Psoas muscle (tissue), 8 donors: ENCODE results near the gene BICC1. TPM values are rescaled to one million over a fixed set of nuclear protein-coding genes. Genes with fewer than 3 reads are reported as not detected.

Source experiments
- ATAC-seq, 4 donors: fragments of 200-7000 bp; cut with Tn5 transposase; one replicate each; pipeline ENCODE4 v1.9.1; 2020; ENCODE audit warnings: moderate library complexity in 3 of 4, mild to moderate bottlenecking in 2 of 4
- DNase-seq, 2 donors: peaks; one replicate each; pipeline ENCODE4 v3.0.0-alpha.2; 2020
- H3K27ac ChIP-seq: fragments of 200-600 bp; one replicate; pipeline ENCODE4 v1.8.0; 2022
- H3K27me3 ChIP-seq, 3 donors: fragments of 200-600 bp in 1 of 3; one replicate each; pipeline versions ENCODE4 v1.6.1 to v1.8.0; 2013 to 2022; ENCODE audit warnings: low read length in 2 of 3, mild to moderate bottlenecking in 2 of 3, moderate library complexity in 1 of 3; ENCODE audit not compliant: insufficient read depth in 3 of 3
- H3K36me3 ChIP-seq, 2 donors: fragments of 200-600 bp in 1 of 2; one replicate each; pipeline versions ENCODE4 v1.6.1 to v1.8.0; 2013 to 2022; ENCODE audit warnings: low read depth in 1 of 2, mild to moderate bottlenecking in 1 of 2, moderate library complexity in 1 of 2; ENCODE audit not compliant: insufficient read depth in 1 of 2
- H3K4me1 ChIP-seq: fragments of 200-600 bp; one replicate; pipeline ENCODE4 v1.8.0; 2022
- H3K4me3 ChIP-seq: fragments of 200-600 bp; one replicate; pipeline ENCODE4 v1.8.0; 2022; ENCODE audit warnings: mild to moderate bottlenecking
- H3K9me3 ChIP-seq: fragments of 200-600 bp; one replicate; pipeline ENCODE4 v1.8.0; 2022
- WGBS, 3 donors: extraction: QIAGEN DNeasy Blood & Tissue Kit; methylation state at CpG; one replicate each; pipeline versions ENCODE4 v1.1.6 to v1.1.7; 2013; 5-methylcytosine and 5-hydroxymethylcytosine counted together
- intact Hi-C, 2 donors: fragments of 100-400 bp; cut with DNase I; formaldehyde crosslinking; loops; one replicate each; pipeline versions ENCODE4 v1.11.0 to v1.14.2; 2022
- polyA plus RNA-seq, 3 donors: library from polyadenylated mRNA; stranded (reverse); fragments of 200-250 nt; gene quantifications; one replicate each; pipeline ENCODE4 v1.2.3, GENCODE V29; 2013
- total RNA-seq, 4 donors: library from RNA; stranded (reverse); fragmentation: NEBNext Ultra II Directional in 2 of 4; extraction: Animal tissue kit (Norgen Biotek cat#: 25700) in 2 of 4; gene quantifications; one replicate each; pipeline versions ENCODE4 v1.2.1 to v1.2.4, GENCODE V29; 2021 to 2023
- TF ChIP-seq, protein P1 (sequence below): fragments of 200-600 bp; IDR thresholded peaks from one replicate; pipeline ENCODE4 v1.8.0; 2022; ENCODE audit warnings: antibody characterized with exemption
- donor health status: healthy with polysubstance abuse.
- donor health status: DM: no; HTN: no; CAD: no; lungs with moderate emphysema.
- donor health status: Bipolar disorder and iron deficiency.
- donor health status: healthy.
- donor health status: DM: yes; HTN: yes; CAD: no.
- donor health status: DM: no; HTN: no; CAD: no.
- donor health status: DM: no; HTN: no; CAD: no.
- donor health status: DM: yes; HTN: yes; CAD: no.

The BICC1 gene
- total and polyA plus RNA-seq, 7 donors: 4.7 to 13.2 (median 6.9) TPM

DNA sequence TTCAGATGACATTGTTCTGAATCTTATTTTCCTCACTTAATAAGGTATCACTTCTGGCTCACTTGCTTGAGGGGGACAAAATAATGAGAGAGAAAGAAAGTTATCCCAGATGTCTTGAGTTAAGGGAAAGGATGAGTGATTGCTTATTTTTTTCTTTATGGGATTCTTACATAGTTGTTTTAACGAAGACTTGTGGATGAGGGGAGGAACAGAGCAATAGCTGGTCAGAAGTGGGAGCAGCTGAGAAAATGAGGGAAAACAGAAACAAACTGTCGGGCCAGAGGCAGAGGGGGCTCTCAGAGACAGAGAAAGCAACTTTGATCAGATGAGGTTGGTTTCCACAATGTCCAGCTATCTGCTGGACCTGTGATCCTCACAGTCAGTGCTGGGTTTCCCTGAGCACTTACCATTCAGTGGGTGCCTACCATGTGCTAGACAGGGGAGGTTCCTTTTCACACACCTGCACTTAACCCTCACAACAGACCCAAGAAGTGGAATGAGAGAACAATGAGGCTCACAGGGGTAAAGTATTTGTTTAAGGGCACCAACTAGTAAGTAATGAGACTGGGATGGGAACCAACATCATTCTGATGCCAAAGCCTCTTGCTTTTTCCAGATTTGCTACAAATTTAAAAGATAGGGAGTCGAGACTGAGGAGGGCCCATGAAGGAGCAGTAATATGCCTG lies 64.2 kb downstream of the BICC1 start:
- peak in 2 of 4 donors; percentile 37 to 39 for ATAC-seq
- WGBS, 3 donors: 58 to 61% (median 61%) methylated on average over 3 of the region's 3 CpGs
- intact Hi-C loops: no loop called here

DNA sequence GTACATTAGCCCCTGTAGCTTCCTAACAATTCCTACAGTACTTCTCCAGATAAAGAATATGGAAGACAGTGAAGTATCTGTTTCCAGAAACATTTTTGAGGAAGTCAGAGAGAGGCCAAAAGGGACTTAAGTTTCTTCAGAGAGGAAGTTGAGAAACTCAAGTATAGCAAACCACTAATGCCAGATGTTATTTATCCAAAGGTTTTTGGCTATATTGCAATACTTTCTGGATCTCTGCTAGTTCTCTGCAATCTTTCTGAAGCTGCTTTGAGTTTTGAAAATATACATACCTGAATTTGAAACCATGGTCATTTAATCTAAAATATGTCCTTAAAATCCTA lies 64.7 kb downstream of the BICC1 start:
- H3K4me1 ChIP-seq: peaks cover 10% of the 10 kb centered on the region
- TF ChIP-seq, protein P1, sequence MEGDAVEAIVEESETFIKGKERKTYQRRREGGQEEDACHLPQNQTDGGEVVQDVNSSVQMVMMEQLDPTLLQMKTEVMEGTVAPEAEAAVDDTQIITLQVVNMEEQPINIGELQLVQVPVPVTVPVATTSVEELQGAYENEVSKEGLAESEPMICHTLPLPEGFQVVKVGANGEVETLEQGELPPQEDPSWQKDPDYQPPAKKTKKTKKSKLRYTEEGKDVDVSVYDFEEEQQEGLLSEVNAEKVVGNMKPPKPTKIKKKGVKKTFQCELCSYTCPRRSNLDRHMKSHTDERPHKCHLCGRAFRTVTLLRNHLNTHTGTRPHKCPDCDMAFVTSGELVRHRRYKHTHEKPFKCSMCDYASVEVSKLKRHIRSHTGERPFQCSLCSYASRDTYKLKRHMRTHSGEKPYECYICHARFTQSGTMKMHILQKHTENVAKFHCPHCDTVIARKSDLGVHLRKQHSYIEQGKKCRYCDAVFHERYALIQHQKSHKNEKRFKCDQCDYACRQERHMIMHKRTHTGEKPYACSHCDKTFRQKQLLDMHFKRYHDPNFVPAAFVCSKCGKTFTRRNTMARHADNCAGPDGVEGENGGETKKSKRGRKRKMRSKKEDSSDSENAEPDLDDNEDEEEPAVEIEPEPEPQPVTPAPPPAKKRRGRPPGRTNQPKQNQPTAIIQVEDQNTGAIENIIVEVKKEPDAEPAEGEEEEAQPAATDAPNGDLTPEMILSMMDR: no peak
- H3K36me3 ChIP-seq: no peaks in the 10 kb centered on the region

More for the DNA sequence above, 64.2 kb downstream of the BICC1 start:
- no peaks in the 10 kb centered on the region for H3K36me3 ChIP-seq
- DNase-seq: no peak
- no peaks in the 10 kb centered on the region for H3K27me3 ChIP-seq
- TF ChIP-seq, protein P1: no peak
- peaks cover 10% of the 10 kb centered on the region for H3K4me1 ChIP-seq
- peak overlapping the region; percentile 11 for H3K27ac ChIP-seq
- no peak overlapping the region for H3K4me3 ChIP-seq
- H3K9me3 ChIP-seq: no peaks in the 10 kb centered on the region

DNA sequence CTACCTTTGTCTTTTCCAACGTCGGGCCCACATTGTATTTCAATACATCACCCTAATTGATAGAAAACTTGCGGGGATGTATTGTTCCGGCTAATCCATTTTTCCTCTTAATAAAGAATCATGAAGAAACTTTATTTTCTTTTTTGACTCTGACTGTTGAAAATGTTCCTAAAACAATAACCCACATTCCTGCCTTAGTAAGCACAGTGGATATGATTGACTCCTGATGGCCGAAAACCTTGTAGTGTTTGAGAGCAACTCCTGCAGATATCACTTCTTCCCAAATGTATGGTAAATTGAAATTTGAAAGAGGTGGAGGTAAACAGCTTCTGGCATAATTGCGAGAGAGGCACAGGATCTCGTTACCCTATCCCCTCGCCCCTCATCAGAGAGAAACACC lies 65.7 kb downstream of the BICC1 start:
- H3K36me3 ChIP-seq: no peaks in the 10 kb centered on the region
- H3K4me3 ChIP-seq: no peak overlapping the region
- TF ChIP-seq, protein P1: no peak
- 87 to 91% (median 88%) methylated on average over 8 of the region's 8 CpGs for WGBS, 3 donors
- no peak for DNase-seq
- no peak for ATAC-seq
- no peaks in the 10 kb centered on the region for H3K27me3 ChIP-seq
- H3K9me3 ChIP-seq: no peaks in the 10 kb centered on the region
- H3K27ac ChIP-seq: peak overlapping the region; percentile 4
- intact Hi-C loops: no loop called here
- peaks cover 10% of the 10 kb centered on the region for H3K4me1 ChIP-seq

More for the DNA sequence above, 64.7 kb downstream of the BICC1 start:
- no peak for DNase-seq
- no peak overlapping the region for H3K4me3 ChIP-seq
- intact Hi-C loops: no loop called here
- peak overlapping the region; percentile 11 for H3K27ac ChIP-seq
- ATAC-seq: peak in 2 of 4 donors; percentile 23 to 55
- H3K27me3 ChIP-seq: no peaks in the 10 kb centered on the region
- H3K9me3 ChIP-seq: no peaks in the 10 kb centered on the region

DNA sequence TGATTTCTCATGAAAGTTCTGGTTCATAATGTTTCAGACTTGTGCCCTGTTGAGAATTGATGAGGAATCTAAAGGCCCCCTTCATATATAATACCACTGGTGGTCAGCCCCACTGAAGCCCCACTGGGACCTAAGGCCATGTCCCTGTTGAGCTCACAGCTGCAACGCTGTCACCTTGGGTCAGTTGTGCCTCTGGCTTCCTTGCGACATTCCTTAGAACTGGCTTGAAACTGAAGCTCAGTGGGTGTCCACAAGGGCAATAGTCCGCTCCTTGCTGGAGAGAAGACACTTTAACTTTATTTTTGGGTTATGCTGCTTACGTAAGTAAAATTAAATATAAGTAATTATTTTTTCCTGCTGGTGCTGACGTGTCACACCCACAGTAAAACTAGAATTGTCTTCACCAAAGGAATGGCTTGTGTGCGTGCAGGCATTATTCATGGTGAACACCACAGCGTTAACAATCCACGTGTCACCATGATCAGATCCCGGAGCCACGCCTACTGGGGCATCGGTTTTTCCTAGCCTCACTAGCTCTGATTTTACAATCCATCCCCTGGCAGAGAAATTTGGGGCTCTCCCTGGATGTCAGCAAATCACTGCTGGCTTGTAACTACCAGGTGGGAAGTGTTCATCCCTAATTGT lies 66.5 kb downstream of the BICC1 start:
- Histone ChIP-seq H3K36me3 (no peaks in the 10 kb centered on the region), H3K4me3 (no peak overlapping the region), H3K9me3 (no peaks in the 10 kb centered on the region), H3K27me3 (no peaks in the 10 kb centered on the region), H3K4me1 (peaks cover 10% of the 10 kb centered on the region), H3K27ac (peak overlapping the region; percentile 4)
- DNase-seq (peak in 1 of 2 donors; percentile 40), ATAC-seq (peak in 3 of 4 donors; percentile 63 to 78 (median 72))
- TF ChIP-seq, protein P1: no peak
- WGBS, 3 donors: 61 to 70% (median 66%) methylated on average over 11 of the region's 11 CpGs
- intact Hi-C loops: no loop called here
